Nucleus accumbens (tissue), 56 donors: ENCODE data around the gene AEBP2.
A peak's percentile ranks its signal among the peaks of the same experiment; 100 is the strongest.

Source experiments
- DNase-seq, 56 donors: peaks; one replicate each; lab custom pipeline; 2025; lab: John Stamatoyannopoulos, UW

The AEBP2 gene

GRCh38 chr12:19496219-19496878, 57.1 kb downstream of the AEBP2 start:
- no peak for DNase-seq

DNA sequence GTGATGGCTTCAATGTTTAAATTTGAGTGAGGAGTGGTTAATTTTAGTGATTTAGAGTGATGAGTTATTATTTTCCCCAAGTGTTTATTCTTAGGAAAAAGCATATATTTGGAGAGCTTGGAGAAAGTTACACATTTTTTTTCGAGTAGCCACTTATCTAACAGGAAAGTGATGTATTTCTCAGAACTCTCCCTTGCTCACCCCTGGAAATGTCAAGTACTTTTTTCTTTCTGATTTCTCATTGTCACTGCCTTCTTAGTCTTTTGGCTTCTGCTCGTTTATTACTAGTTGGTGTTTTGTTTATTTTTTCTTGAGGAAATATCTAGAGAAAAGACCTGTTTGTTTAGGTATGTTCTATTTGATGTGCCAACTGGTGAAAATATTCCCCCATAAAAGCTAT, 58.8 kb downstream of the AEBP2 start:
- no peak for DNase-seq

DNA sequence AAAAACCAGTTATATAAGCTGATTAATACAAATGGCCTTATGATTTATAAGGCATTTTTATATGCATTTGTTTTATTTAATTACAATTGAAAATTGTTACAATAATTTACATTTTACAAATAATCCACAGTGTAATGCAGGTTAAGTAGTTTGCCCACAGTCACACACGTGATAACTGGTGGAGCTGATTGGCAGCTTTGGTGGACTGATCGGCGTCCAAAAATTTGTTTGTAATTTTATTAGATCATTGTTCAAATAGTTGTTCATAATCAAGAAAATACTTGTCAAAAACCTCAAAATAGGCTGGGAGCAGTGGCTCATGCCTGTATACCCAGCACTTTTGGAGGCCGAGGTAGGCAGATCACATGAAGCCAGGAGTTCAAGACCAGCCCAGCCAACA, 59.7 kb downstream of the AEBP2 start:
- no peak for DNase-seq

GRCh38 chr12:19506497-19506896, 67.2 kb downstream of the AEBP2 start:
- DNase-seq: no peak

DNA sequence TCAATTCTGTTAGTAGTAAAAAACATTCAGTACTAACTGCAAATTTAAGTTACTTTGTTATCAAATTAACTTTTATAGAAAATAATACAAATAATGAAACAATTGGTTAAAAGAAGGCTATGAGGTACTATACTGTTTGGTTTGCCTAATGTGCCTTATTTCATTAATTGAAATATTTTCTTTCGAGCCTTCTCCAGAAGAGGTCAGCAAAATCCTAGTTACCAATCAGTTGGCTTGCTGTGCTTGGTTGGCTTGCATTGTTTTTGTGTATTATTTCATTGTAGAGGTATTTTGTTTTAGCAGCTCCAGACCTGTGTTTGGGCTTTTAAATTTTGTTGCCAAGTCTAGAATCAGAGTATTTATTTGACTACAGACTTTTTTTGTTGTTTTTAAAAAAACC, 68.5 kb downstream of the AEBP2 start:
- no peak for DNase-seq

- no peak for DNase-seq
Measured at GRCh38 chr12:19510461-19510860, 71.2 kb downstream of the AEBP2 start.

DNA sequence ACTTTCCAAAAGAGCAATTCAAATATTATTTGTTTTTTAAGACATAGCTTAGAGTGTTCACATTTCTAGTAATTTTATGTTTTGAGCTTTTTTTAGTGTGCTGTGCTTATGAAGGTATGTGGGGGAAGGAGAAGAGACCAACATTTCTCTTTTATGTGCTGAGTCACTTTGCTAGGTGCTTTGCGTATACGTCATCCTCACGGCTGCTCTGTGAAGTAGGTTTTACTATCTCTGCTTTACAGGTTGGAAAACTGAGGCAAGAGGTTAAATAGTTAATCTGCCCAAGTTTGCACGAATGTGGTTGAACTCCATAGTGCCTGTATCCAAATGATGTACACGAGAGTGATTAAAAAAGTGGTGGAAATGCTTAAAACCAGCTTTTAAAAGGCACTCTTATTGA, 75.9 kb downstream of the AEBP2 start:
- peak in 4 of 56 donors; percentile 3 to 22 (median 16) for DNase-seq

DNA sequence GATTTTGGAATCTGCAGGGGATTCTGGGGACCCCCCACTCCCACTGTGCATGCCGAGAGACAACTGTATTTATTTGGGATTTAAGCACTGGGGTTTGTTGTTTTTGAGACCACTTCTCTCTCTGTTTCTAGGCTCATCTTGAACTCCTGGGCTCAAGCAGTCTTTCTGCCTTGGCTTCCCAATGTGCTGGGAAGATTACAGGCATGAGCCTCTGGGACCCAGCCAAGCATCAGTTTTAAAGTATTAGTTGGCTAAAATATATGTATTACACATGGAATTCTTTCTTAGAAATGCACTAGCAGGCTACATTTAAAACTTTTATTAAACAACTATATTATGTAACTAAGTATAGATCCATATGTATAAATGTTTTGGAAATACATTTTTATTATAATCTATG, 78.3 kb downstream of the AEBP2 start:
- no peak for DNase-seq

DNA sequence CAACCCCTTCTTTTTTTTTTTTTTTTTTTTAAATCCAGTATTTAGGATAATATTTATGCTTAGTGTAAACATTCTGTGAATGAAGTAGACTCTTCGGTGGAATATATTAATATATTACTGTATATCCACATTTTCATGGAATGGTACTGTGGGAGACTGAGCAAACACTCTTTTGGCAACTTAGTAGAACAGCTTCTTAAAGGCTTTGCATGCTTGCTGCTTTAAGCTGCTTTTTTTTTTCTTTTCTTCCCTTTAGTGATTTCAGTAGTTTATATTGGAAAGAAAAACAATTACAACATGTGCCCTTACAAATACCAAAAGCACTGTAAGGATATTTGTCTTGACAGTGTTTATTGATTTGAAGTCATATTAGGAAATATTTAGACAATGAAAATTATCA, 78.9 kb downstream of the AEBP2 start:
- DNase-seq: no peak

- DNase-seq: no peak
Measured at GRCh38 chr12:19520646-19521415, 81.5 kb downstream of the AEBP2 start.

- no peak for DNase-seq
Measured at GRCh38 chr12:19525274-19525673, 86.0 kb downstream of the AEBP2 start.

GRCh38 chr12:19527866-19528265, 88.6 kb downstream of the AEBP2 start:
- DNase-seq: no peak

DNA sequence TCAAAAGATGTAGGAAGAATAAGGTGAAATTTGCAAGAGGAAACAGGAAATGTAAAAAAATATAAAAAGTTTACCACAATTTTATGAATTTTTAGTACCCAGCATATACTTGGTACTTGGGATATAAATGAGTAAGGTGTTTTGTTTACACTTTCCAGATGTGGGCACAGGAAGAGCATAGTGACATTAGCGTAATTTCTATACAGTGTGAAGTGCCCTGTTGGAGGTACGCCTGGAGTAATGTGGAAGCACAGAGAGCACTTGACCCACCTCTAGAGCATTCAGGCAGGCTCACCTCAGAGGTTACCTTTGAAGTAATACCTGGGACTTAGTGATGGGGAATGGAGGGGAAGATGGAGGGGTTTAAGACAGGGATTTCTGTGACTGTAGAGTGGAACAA, 89.5 kb downstream of the AEBP2 start:
- DNase-seq: no peak

DNA sequence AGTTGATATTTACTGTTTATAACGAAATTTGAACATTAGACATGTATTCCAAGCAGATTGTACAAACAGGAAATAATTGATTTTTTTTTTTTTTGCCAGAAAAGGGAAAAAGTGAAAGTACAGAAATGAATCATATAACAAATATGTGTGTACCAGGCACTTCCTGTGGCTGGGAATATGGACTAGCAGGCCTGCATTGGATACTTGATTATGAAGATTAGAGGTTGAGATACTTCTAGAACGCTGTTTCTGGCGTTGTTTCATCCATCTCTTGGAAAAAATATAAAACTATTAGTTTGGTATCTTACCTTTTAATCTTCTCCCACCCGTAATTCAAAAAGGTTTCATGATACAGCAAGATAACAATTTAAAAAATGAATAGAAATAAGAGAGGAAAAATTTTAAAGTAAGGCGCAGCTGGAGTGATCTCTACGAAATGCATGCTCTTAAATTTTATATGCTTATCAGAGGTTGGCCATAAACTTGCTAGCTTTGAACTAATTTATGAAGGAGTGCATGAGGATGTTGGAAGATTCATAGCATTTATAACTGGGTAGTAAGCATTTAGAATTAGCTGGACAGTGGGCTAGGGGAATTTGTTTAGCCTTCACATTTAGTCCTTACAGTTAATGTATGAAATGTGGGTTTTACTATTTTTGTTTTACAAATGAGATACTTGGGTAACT, 90.8 kb downstream of the AEBP2 start:
- no peak for DNase-seq

DNA sequence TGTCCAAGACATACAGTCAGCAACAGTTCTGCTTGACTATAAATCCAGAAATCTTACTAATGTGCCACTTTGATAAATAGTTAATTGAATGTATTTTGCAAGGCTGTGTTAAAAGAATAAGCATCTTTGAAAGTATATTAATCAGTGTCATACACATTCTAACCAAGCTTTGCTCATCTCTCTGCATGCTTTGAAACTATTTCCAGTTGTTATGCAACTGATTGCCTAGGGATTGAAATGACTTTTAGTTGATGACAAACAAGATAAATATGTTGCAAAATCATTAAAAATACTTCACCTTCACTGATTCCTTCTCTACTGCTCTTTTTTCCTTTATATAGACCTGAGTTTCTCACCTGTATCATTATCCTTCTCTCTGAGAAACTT, 91.3 kb downstream of the AEBP2 start:
- no peak for DNase-seq

GRCh38 chr12:19533567-19533966, 94.3 kb downstream of the AEBP2 start:
- DNase-seq: no peak

DNA sequence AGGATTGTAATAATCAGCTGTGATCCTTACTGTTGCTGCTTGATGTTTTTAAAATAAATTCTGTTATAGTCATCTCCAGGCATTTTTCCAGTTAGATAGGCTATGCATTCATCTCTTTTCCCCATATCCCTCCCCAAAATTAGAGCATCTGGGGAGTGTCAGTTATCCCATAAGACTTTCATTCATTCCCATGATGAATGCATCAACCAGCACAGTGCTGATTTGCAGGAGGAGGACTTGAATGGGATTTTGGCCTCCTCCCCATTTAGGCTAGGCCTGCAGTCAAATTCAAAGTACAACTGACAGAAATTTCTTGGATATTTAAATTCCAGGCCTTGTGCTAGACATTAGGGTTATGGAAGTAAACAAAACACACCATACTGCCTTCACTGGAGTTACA, 99.8 kb downstream of the AEBP2 start:
- no peak for DNase-seq

- no peak for DNase-seq
Measured at GRCh38 chr12:19539836-19540235, 100.5 kb downstream of the AEBP2 start.

DNA sequence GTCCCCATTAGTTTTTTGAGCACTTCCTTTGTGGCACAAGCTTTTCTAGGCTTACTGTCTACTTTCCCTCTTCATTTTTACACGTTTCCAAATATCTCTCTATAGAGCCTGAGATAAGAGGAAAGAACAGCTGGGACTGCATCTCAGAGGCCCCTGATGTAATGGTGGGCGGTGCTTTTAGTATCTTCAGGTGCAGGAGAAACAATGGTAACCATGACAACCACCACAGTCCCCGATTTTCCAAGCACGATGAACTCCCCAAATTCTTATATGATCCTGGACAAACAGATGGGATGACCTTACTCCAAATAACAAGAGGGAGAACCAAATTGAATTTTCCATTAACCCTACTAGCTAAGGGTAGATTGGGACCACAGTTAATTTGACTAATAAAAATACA, 103.3 kb downstream of the AEBP2 start:
- DNase-seq: no peak

- no peak for DNase-seq
Measured at GRCh38 chr12:19544353-19544752, 105.1 kb downstream of the AEBP2 start.

- no peak for DNase-seq
Measured at GRCh38 chr12:19545301-19545700, 106.0 kb downstream of the AEBP2 start.

DNA sequence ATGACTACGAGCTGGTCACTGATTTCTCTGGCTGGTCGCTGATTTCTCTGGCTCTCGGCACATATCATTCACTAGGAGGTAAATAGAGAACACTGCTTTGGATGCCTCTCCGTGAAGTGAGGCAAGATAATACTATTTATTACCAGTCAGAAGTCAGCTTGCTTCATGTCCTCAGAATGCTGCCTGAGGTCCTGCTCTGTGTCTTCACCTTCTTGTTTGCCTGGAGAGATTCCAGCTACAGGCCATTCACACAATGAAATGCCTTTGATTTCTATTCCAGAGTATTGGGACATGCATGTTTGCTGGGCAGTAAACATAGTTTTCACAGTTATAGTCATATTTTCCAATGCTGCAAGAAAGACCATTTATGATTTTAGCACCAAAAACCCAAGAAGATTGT, 106.7 kb downstream of the AEBP2 start:
- no peak for DNase-seq
